H1 (cell line): ENCODE data around the gene COMT. TPM values are rescaled to one million over a fixed set of nuclear protein-coding genes. Genes with fewer than 3 reads are reported as not detected.

Experiments used
- CTCF ChIA-PET: fragments of 300-600 bp; sonication (Branson Sonifier 250); formaldehyde crosslinking; loops from one replicate; lab custom pipeline; 2021; ENCODE audit not compliant: partially characterized antibody; lab: Charles Lee
- POLR2A ChIA-PET: fragments of 300-600 bp; sonication (Branson Sonifier 250); formaldehyde crosslinking; loops from one replicate; lab custom pipeline; 2021; ENCODE audit warnings: inconsistent platforms; ENCODE audit not compliant: partially characterized antibody; lab: Charles Lee
- DNase-seq, 2 experiments: peaks; one replicate each; pipeline versions ENCODE4 v3.0.0 to v3.0.0-alpha.2; 2010 to 2022; ENCODE audit warnings: low spot score in 2 of 2, low read depth in 1 of 2, mixed read lengths in 1 of 2
- FAIRE-seq: peaks from 2 replicates; lab custom pipeline; 2011; peaks lifted over from hg19 to GRCh38; lab: Jason Lieb, UNC
- H2AFZ ChIP-seq: 2 replicates; pipeline ENCODE4 v1.8.1; 2012; ENCODE audit warnings: low read length, inconsistent platforms
- H2AK5ac ChIP-seq: 2 replicates; pipeline ENCODE4 v1.6.1; 2013; ENCODE audit warnings: low read depth, low read length
- H2BK120ac ChIP-seq: replicated peaks from 2 replicates; pipeline ENCODE3; 2013; ENCODE audit warnings: low read depth, low read length, inconsistent platforms
- H2BK12ac ChIP-seq: 2 replicates; pipeline ENCODE4 v1.6.1; 2013; ENCODE audit warnings: low read depth, low read length
- H2BK15ac ChIP-seq: 2 replicates; pipeline ENCODE4 v1.6.1; 2013; ENCODE audit warnings: low read length
- H2BK20ac ChIP-seq: 2 replicates; pipeline ENCODE4 v1.6.1; 2013; ENCODE audit warnings: low read length
- H2BK5ac ChIP-seq: 2 replicates; pipeline ENCODE4 v1.6.1; 2013; ENCODE audit warnings: low read depth, low read length
- H3K14ac ChIP-seq: 2 replicates; pipeline ENCODE4 v1.6.1; 2013; ENCODE audit warnings: inconsistent platforms; ENCODE audit not compliant: insufficient read length
- H3K18ac ChIP-seq: 2 replicates; pipeline ENCODE4 v1.6.1; 2013; ENCODE audit warnings: low read length; ENCODE audit errors: extremely low read depth
- H3K23ac ChIP-seq: 2 replicates; pipeline ENCODE4 v1.6.1; 2013; ENCODE audit warnings: inconsistent platforms; ENCODE audit not compliant: insufficient read length
- H3K23me2 ChIP-seq: 2 replicates; pipeline ENCODE4 v1.6.1; 2013; ENCODE audit warnings: low read depth, low read length
- H3K27ac ChIP-seq: 2 replicates; pipeline ENCODE4 v1.6.1; 2011; ENCODE audit warnings: low read depth, low read length, inconsistent platforms
- H3K27me3 ChIP-seq, 4 experiments: replicated peaks in 1 of 4; 1 replicate in 1 of 4; 2 replicates in 3 of 4; pipeline versions ENCODE4 v1.6.1 to v1.8.1; 2011 to 2013; ENCODE audit warnings: low read length in 3 of 4, mild to moderate bottlenecking in 3 of 4, inconsistent platforms in 2 of 4, mixed read lengths in 2 of 4, moderate library complexity in 1 of 4; ENCODE audit not compliant: control insufficient read depth in 3 of 4, insufficient read depth in 3 of 4; ENCODE audit errors: extremely low read depth in 1 of 4
- H3K36me3 ChIP-seq, 4 experiments: 2 replicates each; pipeline versions ENCODE4 v1.6.1 to v1.8.1; 2011 to 2013; ENCODE audit warnings: mild to moderate bottlenecking in 4 of 4, low read length in 3 of 4, moderate library complexity in 2 of 4, control low read depth in 1 of 4, inconsistent platforms in 1 of 4; ENCODE audit not compliant: insufficient read depth in 4 of 4, control insufficient read depth in 2 of 4
- H3K4ac ChIP-seq: replicated peaks from 2 replicates; pipeline ENCODE3; 2013; ENCODE audit warnings: low read length, low read depth, mixed read lengths, inconsistent platforms; ENCODE audit not compliant: insufficient read length
- H3K4me1 ChIP-seq, 4 experiments: replicated peaks in 1 of 4; 1 replicate in 1 of 4; 2 replicates in 3 of 4; pipeline versions ENCODE4 v1.6.1 to v1.8.1; 2011 to 2013; ENCODE audit warnings: low read length in 3 of 4, inconsistent platforms in 2 of 4, mixed read lengths in 1 of 4; ENCODE audit not compliant: insufficient read depth in 4 of 4, control insufficient read depth in 3 of 4
- H3K4me2 ChIP-seq, 2 experiments: 2 replicates each; pipeline versions ENCODE4 v1.6.1 to v1.8.1; 2011 to 2013; ENCODE audit warnings: low read depth in 2 of 2, low read length in 2 of 2, control low read depth in 1 of 2, inconsistent platforms in 1 of 2, mild to moderate bottlenecking in 1 of 2; ENCODE audit not compliant: insufficient read depth in 1 of 2
- H3K4me3 ChIP-seq, 4 experiments: fragments of 200-600, 300-600 bp in 1 of 4; sonication (generic), shearing (Covaris generic), sonication (Bioruptor Twin) in 1 of 4; 2 replicates each; pipeline versions ENCODE4 v1.5.1 to v1.8.1; 2011 to 2016; ENCODE audit warnings: low read length in 4 of 4, low read depth in 3 of 4, control low read depth in 2 of 4, inconsistent platforms in 2 of 4, mild to moderate bottlenecking in 2 of 4, mixed read lengths in 1 of 4, moderate library complexity in 1 of 4; ENCODE audit not compliant: insufficient read depth in 2 of 4; ENCODE audit errors: extremely low read depth in 1 of 4
- H3K56ac ChIP-seq: replicated peaks from 2 replicates; pipeline ENCODE3; 2013; ENCODE audit warnings: low read depth, mild to moderate bottlenecking, mixed read lengths, low read length, inconsistent platforms; ENCODE audit not compliant: insufficient read length
- H3K79me1 ChIP-seq: 2 replicates; pipeline ENCODE4 v1.6.1; 2013; ENCODE audit warnings: low read depth, low read length, control low read depth
- H3K79me2 ChIP-seq, 2 experiments: 2 replicates each; pipeline versions ENCODE4 v1.6.1 to v1.8.1; 2012 to 2013; ENCODE audit warnings: low read length in 2 of 2, mild to moderate bottlenecking in 2 of 2, inconsistent platforms in 1 of 2; ENCODE audit not compliant: insufficient read depth in 2 of 2, control insufficient read depth in 1 of 2
- H3K9ac ChIP-seq, 4 experiments: replicated peaks in 1 of 4; 1 replicate in 1 of 4; 2 replicates in 3 of 4; pipeline versions ENCODE4 v1.6.1 to v1.8.1; 2011 to 2013; ENCODE audit warnings: low read depth in 3 of 4, low read length in 3 of 4, control low read depth in 2 of 4, mild to moderate bottlenecking in 2 of 4, moderate library complexity in 2 of 4, inconsistent platforms in 1 of 4; ENCODE audit errors: extremely low read depth in 1 of 4
- H3K9me3 ChIP-seq, 2 experiments: 2 replicates each; pipeline versions ENCODE4 v1.6.1 to v1.8.1; 2012 to 2013; ENCODE audit warnings: mild to moderate bottlenecking in 2 of 2, moderate library complexity in 2 of 2, control low read depth in 1 of 2, inconsistent platforms in 1 of 2, low read depth in 1 of 2, low read length in 1 of 2, mixed read lengths in 1 of 2; ENCODE audit not compliant: insufficient read depth in 2 of 2
- H4K20me1 ChIP-seq, 2 experiments: replicated peaks in 1 of 2; 2 replicates each; pipeline versions ENCODE3 to v1.8.1; 2011 to 2013; ENCODE audit warnings: inconsistent platforms in 2 of 2, low read length in 2 of 2, mild to moderate bottlenecking in 1 of 2; ENCODE audit not compliant: insufficient read depth in 2 of 2, control insufficient read depth in 1 of 2
- H4K5ac ChIP-seq: 2 replicates; pipeline ENCODE4 v1.6.1; 2013; ENCODE audit warnings: low read length, low read depth, mixed read lengths, inconsistent platforms; ENCODE audit not compliant: insufficient read length
- H4K8ac ChIP-seq: 2 replicates; pipeline ENCODE4 v1.8.0; 2013; ENCODE audit warnings: mild to moderate bottlenecking, moderate library complexity, low read length, inconsistent platforms; ENCODE audit not compliant: insufficient read depth; ENCODE audit errors: extremely low read depth
- H4K91ac ChIP-seq: replicated peaks from 2 replicates; pipeline ENCODE3; 2013; ENCODE audit warnings: low read length, mixed read lengths, inconsistent platforms; ENCODE audit not compliant: insufficient read length
- ASH2L ChIP-seq: fragments of 200-600, 300-600 bp; sonication (generic); IDR thresholded peaks from one replicate; pipeline ENCODE4 v1.7.1; 2017; ENCODE audit warnings: low read length
- CHD1 ChIP-seq: IDR thresholded peaks from 2 replicates; pipeline ENCODE4 v1.6.1; 2012; ENCODE audit warnings: low read depth, low read length, improper control_type of control experiment
- SP4 ChIP-seq: IDR thresholded peaks from 2 replicates; pipeline ENCODE4 v1.6.1; 2012; ENCODE audit warnings: low read length, inconsistent platforms
- WGBS, 2 experiments: shearing (Covaris generic) in 1 of 2; methylation state at CpG; one replicate each; pipeline versions ENCODE4 v1.1.6 to v1.1.7; 2013 to 2015; ENCODE audit warnings: low lambda C conversion rate in 2 of 2, mixed read lengths in 2 of 2, inconsistent platforms in 1 of 2, low coverage in 1 of 2, missing lambda C conversion rate in 1 of 2; ENCODE audit not compliant: insufficient replicate concordance in 2 of 2, insufficient coverage in 1 of 2, insufficient read length in 1 of 2; ENCODE audit errors: extremely low coverage in 1 of 2, missing lambda C conversion rate in 1 of 2; 5-methylcytosine and 5-hydroxymethylcytosine counted together
- polyA plus RNA-seq, 7 experiments: library from polyadenylated mRNA; depleted of rRNA in 3 of 7; stranded (reverse) in 5 of 7; unstranded in 2 of 7; fragments of >200 nt in 5 of 7; fragments of 200-250 nt in 2 of 7; gene quantifications; 1 replicate in 5 of 7; 2 replicates in 1 of 7; 4 replicates in 1 of 7; pipeline versions ENCODE4 v1.2.1 to v1.2.3, GENCODE V29; 2011 to 2013; ENCODE audit warnings: missing spikeins in 2 of 7, mixed read lengths in 2 of 7
- total RNA-seq: library from RNA; stranded (reverse); fragmentation: NEBNext Ultra II Directional; extraction: Animal tissue kit (Norgen Biotek cat#: 25700); gene quantifications from 2 replicates; pipeline ENCODE4 v1.2.1, GENCODE V29; 2021
- TF ChIP-seq, protein P1 (sequence below): IDR thresholded peaks from 2 replicates; pipeline ENCODE4 v1.6.1; 2012; ENCODE audit warnings: low read length, inconsistent platforms
- TF ChIP-seq, protein P2 (sequence below): IDR thresholded peaks from 2 replicates; pipeline ENCODE4 v1.6.1; 2012; ENCODE audit warnings: inconsistent platforms

COMT gene
- total and polyA plus RNA-seq, 2 of the 8 experiments (the other 6 are each of a cell fraction or from before 2014, with no cell fraction given) = 15.2 to 33.7 TPM

DNA sequence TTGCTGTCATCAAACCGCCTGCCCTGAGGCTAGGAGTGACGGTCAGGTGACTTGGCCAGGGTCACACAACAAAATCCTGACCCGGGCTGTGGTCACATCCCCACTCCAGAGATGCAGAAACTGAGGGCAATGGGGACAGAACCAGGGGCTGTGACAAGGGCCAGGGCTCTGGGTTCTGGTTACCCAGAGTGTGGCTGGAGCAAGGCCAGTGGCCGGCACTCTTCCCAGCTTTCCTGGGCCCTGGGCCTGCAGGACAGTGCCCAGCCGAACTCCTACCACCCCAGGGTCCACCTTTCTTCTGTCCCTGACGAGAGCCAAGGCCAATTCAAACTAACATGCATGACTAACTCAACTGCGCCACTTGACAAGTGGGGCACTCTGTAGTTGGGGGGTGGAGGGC lies 39.2 kb downstream of the COMT start:
- POLR2A ChIA-PET = interaction anchor here (0.8 to 1.0 kb wide), 2 partner anchors 8 to 100 kb away, joined by 3 read pairs; no protein-coding TSS in a partner anchor
- CTCF ChIA-PET = interaction anchor here (1.0 to 2.6 kb wide), 5 partner anchors 10 to 81 kb away, joined by 3 to 13 read pairs (median 9); no protein-coding TSS in a partner anchor
- H3K4me2 ChIP-seq = no peak overlapping the region
- H3K79me2 ChIP-seq = peaks cover 0 to 5% of the 10 kb centered on the region in 2 experiments; a peak in 1 of 4 replicates
- H3K4me3 ChIP-seq = no peak overlapping the region
- no peak overlapping the region for H4K91ac ChIP-seq
- H2BK5ac ChIP-seq = no peak overlapping the region
- no peak overlapping the region for H3K18ac ChIP-seq
- H3K9ac ChIP-seq = no peak overlapping the region
- peaks cover 10 to 25% of the 10 kb centered on the region in 2 experiments for H4K20me1 ChIP-seq
- H3K36me3 ChIP-seq = peaks cover 2 to 33% (median 8%) of the 10 kb centered on the region in 4 experiments; a peak in 7 of 8 replicates
- no peak overlapping the region for H4K8ac ChIP-seq
- no peak overlapping the region for H2AFZ ChIP-seq
- no peak overlapping the region for H3K27ac ChIP-seq
- H3K23ac ChIP-seq = no peak overlapping the region
- DNase-seq = no peak
- no peak overlapping the region for H2BK120ac ChIP-seq
- H3K14ac ChIP-seq = no peak overlapping the region
- no peaks in the 10 kb centered on the region for H3K27me3 ChIP-seq
- H3K56ac ChIP-seq = no peak overlapping the region
- TF ChIP-seq SP4 = no peak
- no peak for TF ChIP-seq ASH2L
- no peak for TF ChIP-seq CHD1
- TF ChIP-seq, protein P1, sequence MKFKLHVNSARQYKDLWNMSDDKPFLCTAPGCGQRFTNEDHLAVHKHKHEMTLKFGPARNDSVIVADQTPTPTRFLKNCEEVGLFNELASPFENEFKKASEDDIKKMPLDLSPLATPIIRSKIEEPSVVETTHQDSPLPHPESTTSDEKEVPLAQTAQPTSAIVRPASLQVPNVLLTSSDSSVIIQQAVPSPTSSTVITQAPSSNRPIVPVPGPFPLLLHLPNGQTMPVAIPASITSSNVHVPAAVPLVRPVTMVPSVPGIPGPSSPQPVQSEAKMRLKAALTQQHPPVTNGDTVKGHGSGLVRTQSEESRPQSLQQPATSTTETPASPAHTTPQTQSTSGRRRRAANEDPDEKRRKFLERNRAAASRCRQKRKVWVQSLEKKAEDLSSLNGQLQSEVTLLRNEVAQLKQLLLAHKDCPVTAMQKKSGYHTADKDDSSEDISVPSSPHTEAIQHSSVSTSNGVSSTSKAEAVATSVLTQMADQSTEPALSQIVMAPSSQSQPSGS = no peak
- TF ChIP-seq, protein P2, sequence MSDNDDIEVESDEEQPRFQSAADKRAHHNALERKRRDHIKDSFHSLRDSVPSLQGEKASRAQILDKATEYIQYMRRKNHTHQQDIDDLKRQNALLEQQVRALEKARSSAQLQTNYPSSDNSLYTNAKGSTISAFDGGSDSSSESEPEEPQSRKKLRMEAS = no peak
- TF ChIP-seq, all 59 proteins: peak for 0
- WGBS, 2 experiments = 89% methylated on average over 7 of the region's 7 CpGs; no CpG with 5 or more reads in 1 of the 2 experiments
- H2BK12ac ChIP-seq = no peak overlapping the region
- H2BK15ac ChIP-seq = no peak overlapping the region
- no peaks in the 10 kb centered on the region for H3K9me3 ChIP-seq
- no peak overlapping the region for H4K5ac ChIP-seq
- H3K4me1 ChIP-seq = peaks cover 0 to 6% (median 4%) of the 10 kb centered on the region in 4 experiments; a peak in 6 of 7 replicates
- H3K23me2 ChIP-seq = no peaks in the 10 kb centered on the region
- H2BK20ac ChIP-seq = no peak overlapping the region
- no peak overlapping the region for H2AK5ac ChIP-seq
- peaks cover 19% of the 10 kb centered on the region for H3K79me1 ChIP-seq
- no peak overlapping the region for H3K4ac ChIP-seq
- no peak for FAIRE-seq
